GM12864 (cell line): ENCODE measurements around the gene CSK.
"Not testable (repeated sequence)": the region's sequence is repeated elsewhere in the genome, so short reads cannot be mapped to it uniquely, and the experiment has no call there.

Source experiments
- DNase-seq: peaks from one replicate; pipeline ENCODE4 v3.0.0-alpha.2; 2011; ENCODE audit warnings: low read depth
- H3K4me3 ChIP-seq: 2 replicates; pipeline ENCODE4 v1.5.1; 2011; ENCODE audit warnings: mild to moderate bottlenecking, low read depth, low read length, control low read depth
- TF ChIP-seq, protein P1 (sequence below): IDR thresholded peaks from 2 replicates; pipeline ENCODE4 v1.5.1; 2011; ENCODE audit warnings: low read depth, mild to moderate bottlenecking, moderate library complexity, low read length, control low read depth, inconsistent platforms; ENCODE audit errors: missing control alignments

CSK gene

DNA sequence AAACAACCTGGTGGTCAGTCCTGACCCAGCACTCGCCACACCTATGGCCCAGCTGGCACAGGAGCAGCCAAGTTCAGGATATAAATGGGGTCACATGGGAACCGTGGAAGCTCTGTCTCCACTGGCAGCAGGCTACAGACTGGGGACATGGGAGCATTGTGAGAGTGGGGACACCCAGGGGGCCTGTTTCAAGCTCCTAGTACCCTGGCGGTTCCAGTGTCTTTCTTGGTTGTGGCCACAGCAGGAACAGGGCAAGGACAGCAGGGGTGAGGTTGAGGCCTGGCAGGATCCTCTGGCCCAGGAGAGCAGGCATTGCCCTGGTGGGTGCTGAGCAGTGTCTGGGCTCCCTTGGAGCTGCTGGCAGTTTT is 1.9 kb downstream of the CSK start:
- no peak for DNase-seq
- H3K4me3 ChIP-seq, result peak overlapping the region; percentile 95
- TF ChIP-seq, protein P1, sequence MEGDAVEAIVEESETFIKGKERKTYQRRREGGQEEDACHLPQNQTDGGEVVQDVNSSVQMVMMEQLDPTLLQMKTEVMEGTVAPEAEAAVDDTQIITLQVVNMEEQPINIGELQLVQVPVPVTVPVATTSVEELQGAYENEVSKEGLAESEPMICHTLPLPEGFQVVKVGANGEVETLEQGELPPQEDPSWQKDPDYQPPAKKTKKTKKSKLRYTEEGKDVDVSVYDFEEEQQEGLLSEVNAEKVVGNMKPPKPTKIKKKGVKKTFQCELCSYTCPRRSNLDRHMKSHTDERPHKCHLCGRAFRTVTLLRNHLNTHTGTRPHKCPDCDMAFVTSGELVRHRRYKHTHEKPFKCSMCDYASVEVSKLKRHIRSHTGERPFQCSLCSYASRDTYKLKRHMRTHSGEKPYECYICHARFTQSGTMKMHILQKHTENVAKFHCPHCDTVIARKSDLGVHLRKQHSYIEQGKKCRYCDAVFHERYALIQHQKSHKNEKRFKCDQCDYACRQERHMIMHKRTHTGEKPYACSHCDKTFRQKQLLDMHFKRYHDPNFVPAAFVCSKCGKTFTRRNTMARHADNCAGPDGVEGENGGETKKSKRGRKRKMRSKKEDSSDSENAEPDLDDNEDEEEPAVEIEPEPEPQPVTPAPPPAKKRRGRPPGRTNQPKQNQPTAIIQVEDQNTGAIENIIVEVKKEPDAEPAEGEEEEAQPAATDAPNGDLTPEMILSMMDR, result no peak

DNA sequence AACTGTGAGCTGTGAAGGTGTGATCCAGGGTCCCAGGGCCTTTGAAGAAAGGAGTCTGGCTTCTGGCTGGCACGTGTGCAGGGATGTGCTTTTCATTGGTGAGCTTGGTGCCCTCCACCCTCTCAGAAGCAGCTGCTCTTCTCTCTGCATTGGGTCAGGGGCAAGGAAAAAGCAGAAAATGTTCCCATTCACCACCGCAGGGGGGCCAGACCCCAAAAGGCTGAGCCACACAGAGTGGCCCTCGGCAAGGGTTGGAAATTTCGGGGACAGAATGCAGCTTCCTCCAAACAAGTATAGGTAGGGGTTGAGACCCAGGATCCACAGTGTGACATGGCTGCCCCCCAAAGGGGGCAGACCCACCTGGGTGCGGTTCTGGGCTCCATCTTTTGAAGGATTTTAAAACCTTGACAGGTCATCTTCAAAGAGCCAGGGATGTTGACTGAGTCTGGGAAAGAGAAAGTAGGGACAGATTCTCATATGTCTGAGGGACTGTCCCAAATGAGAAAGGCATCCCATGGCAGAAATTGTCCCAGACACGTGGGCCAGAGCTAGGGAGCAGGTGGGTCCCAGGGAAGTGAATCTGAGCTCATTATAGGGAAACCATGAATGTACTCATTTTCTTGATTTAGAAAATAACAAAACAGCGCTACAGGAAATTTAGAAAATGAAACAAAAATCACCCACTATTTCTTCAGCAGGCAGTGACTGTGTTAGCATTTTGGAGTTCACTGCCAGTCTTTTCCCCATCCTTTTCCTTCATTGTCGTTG is 2.7 kb downstream of the CSK start:
- TF ChIP-seq, protein P1, result no peak
- H3K4me3 ChIP-seq, result peak overlapping the region; percentile 95
- DNase-seq, result no peak

DNA sequence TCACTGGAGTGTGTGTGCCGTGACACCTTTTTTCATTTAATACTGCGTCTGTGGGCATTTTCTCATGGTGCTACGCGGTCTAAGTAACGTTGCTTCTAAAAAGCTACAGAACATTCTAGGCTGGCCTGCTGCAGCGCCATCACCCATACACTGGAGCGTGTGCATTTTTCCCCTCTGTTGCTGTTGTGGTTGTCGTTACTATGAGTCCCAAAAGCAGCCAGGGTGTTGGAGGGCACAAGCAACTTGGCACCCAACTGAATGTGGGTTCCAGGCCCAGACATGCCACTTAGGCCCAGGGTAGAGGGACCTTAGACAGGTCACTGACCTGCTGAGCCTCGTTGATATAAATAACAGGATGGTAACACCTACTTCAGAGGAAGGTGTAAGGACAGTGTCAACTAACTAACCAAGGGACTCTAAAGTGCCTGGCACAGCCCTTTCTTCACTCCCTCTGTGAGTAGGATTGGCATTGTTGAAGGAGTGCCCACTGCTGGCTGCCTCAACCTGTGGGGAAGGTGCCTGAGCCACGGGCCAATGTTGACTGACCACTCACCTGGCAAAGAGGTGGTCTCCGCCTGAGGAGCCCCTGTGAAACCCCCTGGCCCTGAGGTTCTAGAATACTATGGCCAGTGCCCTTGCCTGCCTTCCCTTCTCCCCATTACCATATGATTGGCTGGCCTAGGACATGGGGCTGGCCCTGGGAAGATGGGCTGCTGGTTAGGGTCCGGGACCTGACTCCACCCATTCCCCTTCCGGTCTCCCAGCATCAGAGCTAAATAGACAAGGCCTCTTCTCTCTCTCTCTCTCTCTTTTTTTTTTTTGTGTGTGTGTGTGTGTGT is 3.5 kb downstream of the CSK start:
- TF ChIP-seq, protein P1, result no peak
- H3K4me3 ChIP-seq, result peak overlapping the region; percentile 95
- DNase-seq, result no peak

DNA sequence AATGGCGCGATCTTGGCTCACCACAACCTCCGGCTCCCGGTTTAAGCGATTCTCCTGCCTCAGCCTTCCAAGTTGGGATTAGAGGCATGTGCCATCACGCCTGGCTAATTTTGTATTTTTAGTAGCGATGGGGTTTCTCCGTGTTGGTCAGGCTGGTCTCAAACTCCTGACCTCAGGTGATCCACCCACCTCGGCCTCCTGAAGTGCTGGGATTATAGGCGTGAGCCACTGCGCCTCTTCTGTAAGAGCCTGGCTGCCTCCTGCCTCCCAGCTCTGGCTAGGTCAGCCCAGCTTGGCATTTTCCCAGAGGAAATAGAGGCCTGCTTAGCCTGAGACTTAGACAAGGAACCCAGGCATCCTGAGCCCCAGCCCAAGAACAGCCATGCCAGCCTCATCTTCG is 4.2 kb downstream of the CSK start:
- H3K4me3 ChIP-seq, result peak overlapping the region; percentile 95
- DNase-seq, result not testable (repeated sequence)

DNA sequence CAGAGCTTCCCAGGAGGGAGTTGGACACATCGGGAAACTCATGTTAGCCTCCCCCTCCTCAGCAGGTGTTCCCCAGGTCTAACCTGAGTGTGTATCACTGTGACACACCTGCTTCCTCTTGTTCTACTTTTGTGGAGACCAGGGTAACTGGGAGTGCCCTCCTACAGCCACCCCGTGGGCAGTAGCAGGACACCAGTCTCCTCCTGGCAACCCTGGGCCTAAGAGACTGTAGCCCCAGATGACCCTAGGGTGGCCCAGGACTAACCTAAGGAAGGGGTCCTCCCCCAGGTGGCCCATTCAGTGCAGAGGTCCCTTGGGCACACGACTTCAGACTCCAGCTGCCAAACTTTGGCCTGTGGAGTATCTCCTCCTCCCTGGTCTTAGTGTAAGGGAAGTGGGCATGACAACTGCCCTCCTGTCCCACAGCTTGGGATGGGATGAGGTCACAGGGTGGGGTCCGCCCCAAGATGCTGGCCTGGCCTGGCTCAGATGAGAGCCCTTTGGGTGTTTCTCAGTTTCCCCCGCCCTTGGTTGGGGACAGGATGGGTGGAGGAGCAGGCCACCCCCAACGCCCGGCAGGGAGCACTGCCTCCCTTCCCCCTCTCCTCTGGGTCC is 4.8 kb downstream of the CSK start:
- H3K4me3 ChIP-seq, result peak overlapping the region; percentile 95
- DNase-seq, result no peak
- TF ChIP-seq, protein P1, result no peak

DNA sequence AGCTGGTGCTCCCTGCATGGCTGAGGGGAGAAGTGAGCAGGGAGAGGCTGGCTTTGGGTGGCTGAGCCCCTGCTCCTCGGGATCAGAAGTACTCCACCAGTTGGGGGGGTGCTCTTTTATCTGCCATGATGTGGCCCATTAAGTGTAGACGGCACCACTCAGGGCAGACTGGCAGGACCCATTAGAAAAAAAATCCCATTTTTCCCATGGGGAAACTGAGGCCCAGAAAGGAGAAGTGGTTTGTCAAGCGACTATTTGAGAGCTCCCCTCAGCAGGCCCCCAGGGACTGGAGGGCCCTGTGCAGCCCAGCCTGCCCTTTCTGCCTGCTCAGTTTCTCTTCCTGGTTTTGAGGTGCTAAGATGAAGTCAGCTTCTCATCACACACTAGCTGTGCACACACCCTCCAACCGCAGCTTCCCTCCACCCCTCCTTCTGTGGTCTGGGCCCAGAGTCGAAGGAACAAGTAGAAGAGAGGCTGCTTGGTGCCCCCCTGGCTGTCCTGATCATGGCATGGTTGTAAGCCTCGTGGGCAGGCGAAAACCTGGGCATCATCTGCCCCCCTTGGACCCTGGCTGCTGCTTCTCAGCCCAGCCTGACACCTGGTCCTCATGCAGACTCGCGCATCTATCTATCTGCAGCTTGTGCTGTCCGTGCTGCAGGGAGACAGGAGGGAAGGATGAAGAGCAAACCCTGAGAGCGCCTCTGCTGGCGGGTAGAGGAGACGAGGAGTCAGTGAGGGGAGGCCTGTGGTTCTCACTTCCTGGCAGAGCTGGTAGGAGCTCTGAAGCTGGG is 5.6 kb downstream of the CSK start:
- TF ChIP-seq, protein P1, result peak; percentile 89
- peak overlapping the region; percentile 95 for H3K4me3 ChIP-seq
- DNase-seq, result peak; percentile 96
